Stimulated activated CD4-positive, alpha-beta T cell treated with anti-CD3 and anti-CD28 coated beads, Interleukin-12 subunit alpha, Interleukin-12 subunit beta, amount 100 ng/mL, for 24 hours (primary cell): Measurements from ENCODE around the gene HCLS1.
"Not testable (repeated sequence)": the region's sequence is repeated elsewhere in the genome, so short reads cannot be mapped to it uniquely, and the experiment has no call there.

Experiments
- DNase-seq, 2 experiments: peaks; one replicate each; pipeline ENCODE4 v3.0.0-alpha.2; 2020; ENCODE audit warnings: low read depth in 2 of 2

Gene HCLS1, protein sequence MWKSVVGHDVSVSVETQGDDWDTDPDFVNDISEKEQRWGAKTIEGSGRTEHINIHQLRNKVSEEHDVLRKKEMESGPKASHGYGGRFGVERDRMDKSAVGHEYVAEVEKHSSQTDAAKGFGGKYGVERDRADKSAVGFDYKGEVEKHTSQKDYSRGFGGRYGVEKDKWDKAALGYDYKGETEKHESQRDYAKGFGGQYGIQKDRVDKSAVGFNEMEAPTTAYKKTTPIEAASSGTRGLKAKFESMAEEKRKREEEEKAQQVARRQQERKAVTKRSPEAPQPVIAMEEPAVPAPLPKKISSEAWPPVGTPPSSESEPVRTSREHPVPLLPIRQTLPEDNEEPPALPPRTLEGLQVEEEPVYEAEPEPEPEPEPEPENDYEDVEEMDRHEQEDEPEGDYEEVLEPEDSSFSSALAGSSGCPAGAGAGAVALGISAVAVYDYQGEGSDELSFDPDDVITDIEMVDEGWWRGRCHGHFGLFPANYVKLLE

DNA sequence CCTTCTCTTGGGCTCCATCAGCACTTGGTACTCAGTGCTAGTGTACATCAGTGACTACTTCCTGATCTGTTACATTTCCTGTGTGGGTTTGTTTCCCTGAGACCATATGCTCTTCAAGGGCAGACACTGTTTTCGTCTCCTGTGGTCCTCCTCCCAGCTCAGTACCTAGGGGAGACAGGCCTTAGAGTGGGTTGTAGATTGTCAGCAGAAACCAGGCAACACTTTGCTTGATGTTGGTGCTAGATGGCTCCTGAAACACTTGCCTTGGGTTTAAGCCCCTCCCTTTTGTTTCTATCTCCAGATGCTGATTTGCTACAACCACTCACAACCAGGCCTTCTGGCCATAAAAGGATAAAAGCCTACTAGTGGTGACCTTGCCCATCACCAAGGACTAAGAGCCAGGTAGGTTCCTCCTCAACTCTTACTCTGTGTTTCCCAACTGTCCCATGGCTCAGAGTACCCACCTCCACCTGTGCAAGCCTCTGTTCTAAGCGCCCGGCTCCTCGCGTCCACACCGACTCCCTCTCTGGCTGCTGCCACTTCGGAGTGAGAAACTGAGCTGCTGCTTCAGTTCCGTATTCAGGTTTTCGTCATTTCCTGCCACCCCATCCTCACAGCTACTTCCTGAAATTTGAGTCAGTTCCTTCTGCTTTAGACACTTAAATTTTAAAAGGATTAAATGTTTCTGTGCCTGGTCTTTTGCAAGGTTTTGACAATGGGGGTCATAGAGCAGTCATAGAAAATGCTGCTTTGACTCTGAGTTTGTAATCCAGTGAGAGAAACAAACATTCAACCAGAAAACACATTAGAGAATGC lies at the start of gene HCLS1:
Gene HCLS1 (minus strand): TSS at position 548 of the 816 bp plus-strand sequence. CDS start 2,556 bp downstream, outside the sequence.
- DNase-seq, result peak; percentile 44 to 55

DNA sequence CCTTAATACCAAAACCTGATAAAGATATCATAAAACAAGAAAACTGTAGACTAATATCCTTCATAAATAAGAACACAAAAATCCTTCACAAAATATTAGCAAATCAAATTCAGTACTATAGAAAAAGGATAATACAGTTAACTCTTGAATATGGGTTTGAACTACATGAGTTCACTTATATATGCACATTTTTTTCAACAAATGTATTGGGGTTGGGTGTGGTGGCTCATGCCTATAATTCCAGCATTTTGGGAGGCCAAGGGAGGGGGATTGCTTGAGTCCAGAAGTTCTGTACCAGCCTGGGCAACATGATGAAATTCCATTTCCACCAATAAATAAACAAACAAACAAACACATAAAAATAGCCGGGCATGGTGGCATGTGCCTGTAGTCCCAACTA lies 49.6 kb upstream of the HCLS1 start:
- no peak for DNase-seq

DNA sequence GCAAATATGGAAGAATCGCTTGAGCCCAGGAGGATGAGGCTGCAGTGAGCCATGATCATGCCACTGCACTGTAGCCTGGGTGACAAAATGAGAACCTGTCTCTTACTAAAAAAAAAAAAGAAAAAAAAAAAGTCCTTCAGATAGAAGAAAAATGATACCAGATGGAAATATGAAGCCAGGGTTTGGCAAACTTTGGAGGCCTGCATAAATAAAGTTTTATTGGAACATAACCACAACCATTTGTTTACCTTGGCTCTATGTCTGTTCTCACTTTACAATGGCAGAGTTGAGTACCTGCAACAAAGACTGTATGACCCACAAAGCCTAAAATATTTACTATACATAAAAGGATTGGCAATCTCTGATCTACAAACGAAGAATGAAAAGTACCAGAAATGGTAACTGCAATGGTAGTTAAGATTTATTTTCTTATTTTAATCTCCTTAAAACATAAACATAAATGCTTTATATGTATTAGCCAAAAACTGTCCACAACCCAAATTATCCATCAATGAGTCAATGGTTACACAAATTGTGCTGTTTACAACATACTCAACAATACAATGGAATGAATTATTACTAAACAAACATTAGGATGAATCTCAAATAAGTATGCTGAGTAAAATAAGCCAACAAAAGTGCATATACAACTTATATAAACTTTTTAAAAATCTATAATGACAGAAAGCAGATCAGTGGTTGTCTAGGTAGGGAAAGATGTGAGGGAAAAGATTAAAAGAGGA lies 47.0 kb upstream of the HCLS1 start:
- DNase-seq, result no peak

DNA sequence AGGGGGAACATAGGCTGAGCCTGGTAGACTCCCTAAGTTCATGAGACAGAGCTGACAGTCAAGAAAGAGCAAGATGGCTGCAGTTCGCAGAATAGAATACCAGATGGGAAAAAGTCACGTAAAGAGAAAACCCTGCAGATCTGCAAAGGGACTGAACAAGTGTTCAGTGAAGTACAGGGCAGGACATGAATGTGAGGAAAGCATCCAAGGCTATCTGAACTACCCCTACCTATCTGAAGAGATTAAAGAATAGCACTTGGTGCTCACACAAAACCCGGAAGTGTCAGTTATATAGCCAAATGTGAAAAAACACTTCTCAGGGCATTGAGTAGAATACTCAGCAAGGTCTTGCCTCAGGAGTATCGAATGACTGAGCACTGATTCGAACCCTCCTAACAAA lies 44.8 kb upstream of the HCLS1 start:
- no peak for DNase-seq

DNA sequence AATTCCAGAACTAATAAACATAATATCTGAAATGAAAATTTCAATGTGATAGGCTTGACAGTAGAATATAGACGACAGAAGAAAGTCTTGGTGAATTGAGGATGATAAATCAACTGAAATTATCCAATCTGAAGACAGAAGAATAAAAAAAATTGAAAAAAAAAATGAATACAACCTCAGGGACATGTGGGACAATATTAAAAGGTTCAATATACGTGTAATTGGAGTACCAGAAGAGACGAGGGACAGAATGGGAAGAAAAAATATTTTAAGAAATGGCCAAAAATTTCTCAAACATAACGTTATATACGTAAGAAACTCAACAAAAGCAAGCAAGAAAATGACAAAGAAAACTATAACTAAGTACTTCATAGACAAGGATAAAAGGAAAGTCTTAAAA lies 43.3 kb upstream of the HCLS1 start:
- DNase-seq, result no peak

DNA sequence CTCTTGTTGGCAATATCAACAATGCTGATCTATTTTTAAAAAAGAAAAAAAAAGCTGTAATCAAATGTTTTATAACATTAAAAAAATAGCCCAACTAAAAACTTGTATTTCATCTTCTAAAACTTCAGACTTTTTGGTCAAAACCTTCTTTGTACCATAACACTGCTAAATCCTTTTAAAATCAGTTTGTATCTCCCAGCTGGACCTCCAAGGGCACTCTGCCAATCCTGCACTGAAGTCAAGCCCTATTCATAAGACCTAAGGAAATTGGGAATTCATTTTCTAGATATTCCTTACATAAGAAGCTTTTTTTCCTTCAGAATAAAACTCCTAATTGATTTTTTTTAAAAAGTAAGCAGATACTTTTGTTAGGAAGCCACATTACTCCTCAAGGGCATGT lies 38.2 kb upstream of the HCLS1 start:
- no peak for DNase-seq

DNA sequence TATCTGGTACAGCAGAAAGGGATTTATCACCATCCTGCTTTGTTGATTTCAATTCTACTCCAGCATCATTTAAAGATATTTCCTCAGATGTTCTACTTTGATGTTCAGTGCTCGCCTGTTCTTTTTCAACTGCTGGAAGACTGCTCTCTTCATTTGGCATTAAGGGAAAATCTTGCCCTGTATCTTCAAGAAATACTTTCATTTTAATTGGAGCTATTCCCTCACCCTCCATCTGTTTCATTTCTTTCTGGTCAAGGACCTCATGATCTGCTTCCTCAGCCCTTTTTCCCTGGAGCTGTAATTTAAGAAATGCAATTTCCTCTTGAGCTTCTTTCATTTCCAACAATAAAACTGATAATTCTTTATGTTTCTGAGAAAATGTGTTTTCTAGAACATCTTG lies 37.8 kb upstream of the HCLS1 start:
- no peak for DNase-seq

DNA sequence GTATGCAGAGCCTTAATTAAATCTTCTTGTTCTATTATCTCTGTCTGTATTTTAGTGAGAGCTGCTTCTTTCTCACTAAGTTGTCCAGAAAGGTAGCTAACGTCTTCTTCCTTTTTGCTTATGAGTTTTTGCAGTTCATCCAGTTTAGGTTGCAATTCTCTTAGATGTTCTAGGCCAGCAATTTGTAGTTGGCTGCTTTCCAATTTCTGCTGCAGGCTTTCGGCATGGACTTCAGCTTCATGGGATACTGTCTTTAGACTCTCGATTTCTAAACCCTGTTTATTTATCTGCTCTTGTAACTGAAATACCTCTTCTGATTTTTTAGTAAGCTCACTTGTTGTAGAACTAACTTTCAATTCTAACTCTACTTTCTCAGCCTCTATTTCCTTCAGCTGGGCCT lies 35.5 kb upstream of the HCLS1 start:
- DNase-seq, result no peak

DNA sequence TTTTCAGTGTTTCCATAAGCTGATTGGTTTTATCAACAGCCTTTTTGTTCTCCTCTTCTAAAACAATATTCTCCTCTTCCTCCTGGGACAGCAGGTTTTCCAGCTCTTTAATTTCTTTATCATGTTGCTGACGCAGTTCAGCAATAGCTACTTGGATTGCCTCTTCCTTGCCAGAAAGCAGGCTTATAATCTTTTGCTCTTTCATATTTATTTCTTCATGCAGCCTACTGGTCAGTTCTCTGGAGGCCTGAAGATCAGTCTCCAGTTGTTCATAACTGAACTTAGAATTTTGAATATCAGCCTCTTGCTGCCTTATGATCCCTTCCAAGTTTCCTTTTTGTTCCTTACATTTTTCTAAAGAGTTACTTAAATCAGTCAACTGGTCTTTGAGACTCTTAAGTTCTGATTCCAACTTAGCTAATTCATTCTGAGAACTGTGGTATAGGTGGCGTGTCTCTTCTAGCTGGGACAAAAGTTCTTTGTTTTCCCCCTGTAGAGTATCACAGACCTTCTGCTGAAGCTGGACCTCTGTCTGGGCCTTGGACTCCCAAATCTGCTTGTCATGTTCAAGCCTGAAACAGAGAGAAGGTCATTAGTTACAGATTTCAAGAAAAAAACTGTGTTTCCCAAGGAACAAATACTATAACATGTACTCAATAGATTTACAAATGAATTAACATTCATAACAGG lies 31.5 kb upstream of the HCLS1 start:
- DNase-seq, result no peak

DNA sequence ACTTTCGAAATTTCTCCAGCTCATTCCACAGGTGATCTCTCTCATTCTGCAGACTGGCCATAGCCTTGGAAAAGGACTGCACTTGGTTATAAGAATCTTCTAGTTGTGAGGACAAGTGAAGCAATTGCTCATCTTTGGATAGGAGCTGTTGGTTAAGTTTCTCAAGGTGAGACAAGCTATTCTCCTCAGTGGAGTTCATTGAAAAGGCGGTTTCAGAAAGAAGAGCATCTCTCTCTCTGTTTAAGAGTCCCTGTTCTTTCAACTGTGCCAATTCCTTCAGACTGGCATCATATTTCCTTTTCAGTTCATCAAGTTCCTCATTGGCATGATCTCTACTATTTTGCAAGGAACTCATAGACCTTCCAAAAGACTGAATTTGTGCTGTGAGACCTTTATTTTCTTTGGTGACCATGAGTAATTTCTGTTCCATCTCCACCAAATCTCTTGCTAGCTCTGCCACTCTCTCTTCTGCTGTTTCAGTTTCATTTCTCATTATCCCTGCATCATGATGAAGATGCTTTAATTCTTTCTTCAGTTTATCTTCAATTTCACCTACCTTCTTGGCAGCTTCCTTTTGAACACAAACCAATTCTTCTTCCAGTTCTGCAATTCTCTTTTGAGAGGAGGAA lies 30.2 kb upstream of the HCLS1 start:
- no peak for DNase-seq

DNA sequence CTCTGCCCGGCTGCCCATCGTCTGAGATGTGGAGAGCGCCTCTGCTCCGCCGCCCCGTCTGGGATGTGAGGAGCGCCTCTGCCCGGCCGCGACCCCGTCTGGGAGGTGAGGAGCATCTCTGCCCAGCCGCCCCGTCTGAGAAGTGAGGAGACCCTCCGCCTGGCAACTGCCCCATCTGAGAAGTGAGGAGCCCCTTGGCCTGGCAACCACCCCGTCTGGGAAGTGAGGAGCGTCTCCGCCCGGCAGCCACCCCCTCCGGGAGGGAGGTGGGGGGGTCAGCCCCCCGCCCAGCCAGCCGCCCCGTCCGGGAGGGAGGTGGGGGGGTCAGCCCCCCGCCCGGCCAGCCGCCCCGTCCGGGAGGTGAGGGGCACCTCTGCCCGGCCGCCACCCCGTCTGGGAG lies 28.0 kb upstream of the HCLS1 start:
- DNase-seq, result not testable (repeated sequence)

DNA sequence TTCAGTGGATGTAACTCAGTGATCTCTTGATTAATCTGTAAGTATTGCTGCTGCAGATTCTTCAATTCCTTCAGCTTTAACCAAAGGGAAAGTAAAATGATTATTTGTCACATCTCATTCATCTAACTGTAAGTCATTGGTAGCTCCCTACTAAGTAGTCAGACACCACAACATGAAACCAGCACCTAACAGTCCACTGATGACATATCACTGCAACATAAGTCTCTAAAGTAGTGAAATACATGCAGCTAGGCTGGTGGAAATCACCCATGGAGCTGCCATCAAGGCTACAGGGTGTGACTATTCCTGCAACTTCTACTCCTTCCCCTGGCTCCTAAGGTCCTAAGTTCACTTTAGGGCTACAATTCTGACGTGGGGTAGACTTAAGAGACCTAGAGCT lies 21.1 kb upstream of the HCLS1 start:
- DNase-seq, result no peak

DNA sequence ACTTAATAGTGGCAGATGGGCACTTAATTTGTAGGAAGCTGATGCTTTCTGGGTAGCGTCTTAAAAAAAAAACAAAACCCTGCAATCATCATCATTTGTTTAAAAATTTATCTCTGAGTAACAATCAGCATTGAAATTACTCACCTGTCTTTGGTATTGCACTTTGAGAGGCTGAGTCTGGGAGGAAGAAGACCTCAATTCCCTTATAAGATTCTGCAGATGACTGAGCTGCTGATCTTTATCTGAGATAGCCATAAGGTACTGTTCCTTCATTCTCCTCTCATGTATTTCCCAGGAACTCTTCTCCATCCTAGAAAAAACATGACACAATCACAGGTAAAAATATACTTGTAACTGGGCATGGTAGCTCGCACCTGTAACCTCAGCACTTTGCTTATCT lies 16.4 kb upstream of the HCLS1 start:
- DNase-seq, result no peak

DNA sequence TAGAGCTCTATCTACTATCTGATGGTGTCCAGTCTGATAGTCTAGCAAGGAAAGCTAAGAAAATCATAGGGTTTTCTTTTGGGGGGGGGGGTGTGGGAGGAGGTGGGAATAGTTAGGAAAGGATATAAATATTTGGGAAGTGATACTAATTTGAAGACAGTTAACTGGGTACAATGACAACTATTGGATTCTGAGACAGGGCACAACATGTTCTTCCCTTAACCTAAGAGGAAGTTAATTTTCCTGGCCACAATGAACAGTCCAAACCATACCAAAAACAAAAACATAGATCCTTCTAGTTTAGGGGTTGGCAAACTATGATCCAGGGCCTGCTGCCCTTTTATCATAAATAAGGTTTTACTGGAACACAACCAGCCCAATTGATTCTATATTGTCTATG lies 10.0 kb upstream of the HCLS1 start:
- no peak for DNase-seq

DNA sequence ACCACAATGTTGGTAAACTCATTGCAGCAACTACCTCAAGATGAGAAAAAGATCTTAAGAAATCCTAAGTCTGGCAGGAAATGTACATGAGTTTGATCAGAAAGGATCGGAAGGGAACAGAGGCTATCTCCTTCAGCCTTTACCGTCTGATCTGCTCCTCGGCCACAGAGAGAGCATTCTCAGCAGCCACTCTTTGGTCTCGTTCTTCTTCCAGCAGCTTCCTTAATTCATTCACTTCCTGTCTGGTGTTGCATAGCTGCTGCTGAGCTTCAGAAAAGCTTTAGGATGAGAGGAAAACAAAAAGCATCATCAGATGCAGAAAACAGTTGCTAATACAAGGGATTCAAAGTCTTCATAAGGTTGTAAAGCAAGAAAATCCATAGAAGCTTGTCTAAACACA lies 6.6 kb upstream of the HCLS1 start:
- no peak for DNase-seq

DNA sequence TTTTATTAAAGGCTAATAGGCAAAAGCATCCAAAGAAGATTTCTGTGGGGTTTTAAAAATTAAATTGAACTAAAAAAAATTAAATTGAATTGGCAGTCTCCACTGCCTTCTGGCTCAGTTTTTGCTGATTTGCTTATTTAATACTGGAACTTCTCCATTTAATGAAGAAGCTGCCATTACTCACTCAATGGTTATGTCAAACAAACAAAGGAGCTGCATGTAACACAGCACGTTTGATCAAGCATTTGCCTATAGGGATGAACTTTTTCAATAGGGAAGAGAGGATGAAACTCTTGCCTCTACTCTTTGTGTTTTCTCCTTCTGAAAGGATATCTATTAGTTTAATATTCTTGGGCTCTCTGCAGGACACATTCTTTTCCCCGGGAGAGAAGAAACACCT lies 4.8 kb upstream of the HCLS1 start:
- no peak for DNase-seq

DNA sequence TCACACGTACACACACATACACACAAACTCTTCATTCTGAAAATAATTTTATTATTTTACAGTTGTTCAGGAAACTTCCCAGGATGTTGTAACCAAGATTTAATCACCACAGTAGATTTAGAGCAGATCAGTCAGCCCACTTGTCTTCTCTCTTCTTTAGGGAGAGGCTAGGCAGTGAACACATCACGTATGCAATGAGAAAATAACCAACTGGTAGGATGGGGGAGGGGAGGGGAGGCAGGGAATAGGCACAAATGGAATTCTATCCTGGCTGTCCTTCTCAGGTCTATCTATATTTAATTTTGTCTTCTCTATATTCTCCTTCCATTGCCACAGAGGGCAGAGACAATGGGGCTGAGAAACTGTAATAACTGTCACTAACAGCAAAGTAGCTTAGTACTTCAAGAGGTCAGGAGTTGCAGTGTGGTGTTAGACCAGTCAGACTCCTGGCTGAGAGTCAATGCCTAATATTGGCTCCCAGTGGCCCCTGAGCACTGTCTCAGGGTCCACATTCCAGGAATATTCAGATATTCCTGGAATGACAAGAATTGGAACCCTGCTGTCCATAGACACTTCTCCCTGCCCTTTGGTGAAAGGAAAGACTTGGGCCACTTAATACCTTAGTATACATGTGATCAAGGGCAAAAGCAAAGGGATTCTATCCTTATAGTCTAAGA lies 2.6 kb upstream of the HCLS1 start:
- DNase-seq, result no peak

DNA sequence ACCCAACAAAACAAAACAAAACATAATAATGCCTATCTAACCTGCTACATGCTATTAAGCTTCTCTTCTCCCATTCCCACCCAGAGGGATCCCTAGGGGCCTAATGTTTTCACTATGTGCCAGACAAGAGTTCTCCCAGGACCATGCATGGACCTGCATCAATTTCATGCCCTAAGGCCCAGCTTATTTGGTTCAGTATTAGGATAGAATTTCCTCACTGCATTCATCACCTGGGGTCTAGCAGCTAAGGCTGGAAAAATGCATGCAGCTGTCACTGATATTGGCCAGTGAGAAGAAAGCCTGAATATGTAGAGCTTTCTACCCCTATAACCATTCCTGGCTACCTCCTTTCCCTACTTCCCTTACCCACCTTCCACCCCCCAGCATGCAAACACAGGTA lies 2.0 kb upstream of the HCLS1 start:
- DNase-seq, result no peak

DNA sequence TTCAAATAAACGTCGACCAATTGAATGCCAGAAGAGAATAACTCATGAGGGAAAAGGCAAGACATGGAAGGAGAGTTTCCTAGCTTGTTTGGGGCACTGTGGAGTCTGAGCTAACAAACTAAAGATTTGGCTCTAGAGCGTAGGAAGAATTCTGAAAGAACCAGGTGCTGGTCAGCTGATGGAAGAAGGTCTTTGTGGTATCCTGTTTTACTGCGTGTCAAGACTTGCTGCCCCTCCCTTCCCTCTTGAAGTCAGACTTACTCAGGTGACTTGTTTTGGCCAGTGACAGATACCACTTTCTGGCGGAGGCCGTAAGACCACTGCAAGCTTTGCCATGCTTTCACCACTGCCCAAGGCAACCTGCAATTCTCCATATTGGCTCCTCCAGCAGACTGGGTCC lies 673 bp upstream of the HCLS1 start:
- no peak for DNase-seq

DNA sequence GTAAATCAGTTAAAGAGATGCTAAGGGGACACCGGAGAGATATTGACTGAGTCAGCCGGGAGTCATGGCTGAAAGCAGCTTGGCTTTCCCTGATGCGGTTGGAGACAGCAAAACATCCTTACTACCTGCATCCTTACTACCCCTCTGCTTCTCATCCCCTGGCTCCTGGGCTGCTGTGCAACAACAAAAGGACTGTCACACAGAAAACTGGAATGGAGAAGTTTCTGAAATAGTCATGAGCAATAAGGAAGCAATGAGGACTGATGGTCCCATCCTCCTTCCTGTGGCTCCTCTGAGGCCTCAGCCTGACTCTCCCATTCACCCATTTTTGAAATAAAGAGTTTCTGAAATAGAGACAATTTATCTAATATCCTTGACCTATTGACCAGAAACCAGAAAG lies 1.1 kb downstream of the HCLS1 start:
- DNase-seq, result no peak
